ENCODE data around the gene PDHA2. TPM values are rescaled to one million over a fixed set of nuclear protein-coding genes. Genes with fewer than 3 reads are reported as not detected.

The PDHA2 gene
- total and polyA plus RNA-seq, 12 donors, result not detected

DNA sequence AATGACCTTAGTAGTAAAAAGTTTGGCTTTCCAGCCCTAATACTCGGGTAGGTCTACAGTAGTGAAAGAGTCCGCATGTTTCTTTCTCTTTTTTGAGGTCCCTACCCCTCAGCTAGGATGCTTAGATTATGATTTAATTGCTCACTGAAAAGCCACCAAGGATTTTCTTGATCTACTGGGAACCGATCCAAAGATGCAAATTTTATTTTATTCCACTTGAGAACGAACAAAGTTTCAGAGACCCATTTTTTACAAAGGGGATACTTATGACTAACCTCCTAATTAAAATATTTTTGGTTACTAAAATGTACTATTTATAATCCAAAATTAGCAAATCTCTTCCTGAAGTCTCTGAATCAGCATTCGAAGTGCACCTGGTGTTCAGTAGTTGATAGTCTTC is 14.3 kb upstream of the PDHA2 start:
- H3K9me3 ChIP-seq, result no peaks in the 10 kb centered on the region
- intact Hi-C loops (cut with DNase I), result no loop called here
- TF ChIP-seq CTCF (IDR thresholded peaks at IDR 0.05), result no peak
- no peak overlapping the region for H3K27ac ChIP-seq
- whole genome bisulfite sequencing, 2 donors, result 74 to 83% methylated on average over 5 of the region's 5 CpGs
- H3K36me3 ChIP-seq, result no peaks in the 10 kb centered on the region
- H3K4me1 ChIP-seq, result peaks cover 0 to 7% (median 0%) of the 10 kb centered on the region in 9 donors
- no peak for DNase-seq
- peaks cover 0 to 3% (median 0%) of the 10 kb centered on the region in 7 donors for H3K27me3 ChIP-seq
- H3K4me3 ChIP-seq, result no peak overlapping the region
- no peak for ATAC-seq

- 96 to 97% methylated on average over 2 of the region's 2 CpGs for WGBS, 2 donors
- H3K27ac ChIP-seq, result no peak overlapping the region
- no peaks in the 10 kb centered on the region for H3K9me3 ChIP-seq
- peaks cover 0 to under 1% (median 0%) of the 10 kb centered on the region in 7 donors for H3K27me3 ChIP-seq
- DNase-seq (no peak), ATAC-seq (no peak)
- H3K4me1 ChIP-seq, result no peaks in the 10 kb centered on the region
- no peaks in the 10 kb centered on the region for H3K36me3 ChIP-seq
- no peak for TF ChIP-seq CTCF (IDR thresholded peaks at IDR 0.05)
- H3K4me3 ChIP-seq, result no peak overlapping the region
- intact Hi-C loops (cut with DNase I), result no loop called here
These were observed 9.2 kb upstream of the PDHA2 start for GRCh38 chr4:95830651-95831050.

DNA sequence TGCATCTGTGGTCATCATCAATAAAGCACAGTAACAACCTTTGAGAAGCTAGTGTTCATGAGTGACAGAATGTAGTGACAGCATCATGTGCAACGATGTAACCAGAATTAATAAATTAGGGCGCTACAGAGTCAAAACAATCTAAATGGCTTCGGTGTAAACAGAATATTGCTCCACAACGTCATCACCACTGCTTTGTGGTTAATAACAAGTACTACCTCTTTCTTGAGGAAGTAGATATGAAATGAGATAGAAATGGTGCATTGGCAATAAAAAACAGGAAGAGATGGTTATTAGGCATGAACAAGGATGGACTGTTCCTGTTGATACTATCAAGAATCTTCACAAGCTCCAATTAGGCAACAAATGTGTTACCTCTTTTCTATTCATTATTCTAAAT is 8.7 kb upstream of the PDHA2 start:
- no peak for TF ChIP-seq CTCF (IDR thresholded peaks at IDR 0.05)
- no peaks in the 10 kb centered on the region for H3K4me1 ChIP-seq
- no peaks in the 10 kb centered on the region for H3K9me3 ChIP-seq
- no peak for ATAC-seq
- 59 to 75% methylated on average over 4 of the region's 4 CpGs for WGBS, 2 donors
- DNase-seq, result no peak
- H3K36me3 ChIP-seq, result no peaks in the 10 kb centered on the region
- H3K4me3 ChIP-seq, result no peak overlapping the region
- intact Hi-C loops (cut with DNase I), result no loop called here
- H3K27me3 ChIP-seq, result no peaks in the 10 kb centered on the region
- no peak overlapping the region for H3K27ac ChIP-seq

GRCh38 chr4:95833711-95834194 is 6.1 kb upstream of the PDHA2 start:
- DNase-seq, result no peak
- Histone ChIP-seq H3K36me3 (no peaks in the 10 kb centered on the region), H3K27me3 (no peaks in the 10 kb centered on the region), H3K9me3 (no peaks in the 10 kb centered on the region), H3K4me3 (no peak overlapping the region), H3K4me1 (no peaks in the 10 kb centered on the region), H3K27ac (no peak overlapping the region)
- no peak for ATAC-seq
- intact Hi-C loops (cut with DNase I), result no loop called here
- TF ChIP-seq CTCF (IDR thresholded peaks at IDR 0.05), result no peak
